ENCODE measurements around the gene CD160.
"Not testable (repeated sequence)": the region's sequence is repeated elsewhere in the genome, so short reads cannot be mapped to it uniquely, and the experiment has no call there.

Gene CD160

DNA sequence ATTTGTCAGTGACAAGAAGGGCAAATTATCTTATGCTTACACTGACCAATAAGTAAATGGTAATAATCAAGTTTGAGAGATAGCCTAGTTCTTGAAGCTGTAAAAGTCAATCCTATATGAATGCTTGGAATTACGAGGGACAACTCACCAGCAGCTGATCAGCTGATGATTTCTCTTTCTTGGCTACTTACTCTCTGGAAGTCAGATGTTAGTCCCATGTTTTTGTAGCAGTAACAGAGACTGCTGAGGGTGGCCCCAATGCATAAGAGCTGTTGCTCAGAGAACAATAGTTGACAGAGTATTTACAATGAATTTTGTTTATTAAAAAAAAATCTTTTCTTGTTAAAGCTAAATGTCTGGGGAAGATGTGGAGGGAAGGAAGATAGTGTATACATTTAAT, 39.3 kb downstream of the CD160 start:
- no peak for DNase-seq (ENCODE audit: low spot score)

DNA sequence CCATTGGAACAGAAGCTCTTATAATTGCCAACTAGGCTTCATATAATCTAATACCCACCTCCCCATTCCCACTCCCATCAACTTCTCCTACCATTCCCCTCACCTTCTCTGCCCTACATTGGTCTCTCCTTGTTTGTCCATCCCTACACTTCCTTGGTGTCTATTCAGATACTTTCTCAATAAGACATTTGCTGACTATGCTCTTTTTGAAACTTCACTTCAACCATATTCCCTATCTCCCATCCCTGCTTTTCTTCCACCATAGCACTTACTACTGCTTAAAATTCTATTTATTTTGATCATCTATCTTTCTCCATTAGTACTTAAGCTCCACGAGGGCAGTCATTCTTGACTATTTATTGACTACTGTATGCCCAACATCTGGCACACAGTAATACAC, 40.4 kb downstream of the CD160 start:
- DNase-seq (ENCODE audit: low spot score): no peak

DNA sequence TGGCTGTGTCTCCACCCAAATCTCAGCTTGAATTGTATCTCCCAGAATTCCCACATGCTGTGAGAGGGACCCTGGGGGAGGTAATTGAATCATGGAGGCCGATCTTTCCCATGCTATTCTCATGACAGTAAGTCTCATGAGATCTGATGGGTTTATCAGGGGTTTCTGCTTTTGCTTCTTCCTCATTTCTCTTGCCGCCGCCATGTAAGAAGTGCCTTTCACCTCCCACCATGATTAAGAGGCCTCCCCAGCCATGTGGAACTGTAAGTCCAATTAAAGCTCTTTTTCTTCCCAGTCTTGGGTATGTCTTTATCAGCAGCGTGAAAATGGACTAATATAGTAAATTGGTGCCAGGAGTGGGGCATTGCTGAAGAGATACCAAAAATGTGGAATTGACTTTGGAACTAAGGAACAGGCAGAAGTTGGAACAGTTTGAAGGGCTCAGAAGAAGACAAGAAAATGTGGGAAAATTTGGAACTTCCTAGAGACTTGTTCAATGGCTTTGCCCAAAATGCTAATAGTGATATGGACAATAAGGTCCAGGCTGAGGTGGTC, 41.2 kb downstream of the CD160 start:
- DNase-seq (ENCODE audit: low spot score): not testable (repeated sequence)

DNA sequence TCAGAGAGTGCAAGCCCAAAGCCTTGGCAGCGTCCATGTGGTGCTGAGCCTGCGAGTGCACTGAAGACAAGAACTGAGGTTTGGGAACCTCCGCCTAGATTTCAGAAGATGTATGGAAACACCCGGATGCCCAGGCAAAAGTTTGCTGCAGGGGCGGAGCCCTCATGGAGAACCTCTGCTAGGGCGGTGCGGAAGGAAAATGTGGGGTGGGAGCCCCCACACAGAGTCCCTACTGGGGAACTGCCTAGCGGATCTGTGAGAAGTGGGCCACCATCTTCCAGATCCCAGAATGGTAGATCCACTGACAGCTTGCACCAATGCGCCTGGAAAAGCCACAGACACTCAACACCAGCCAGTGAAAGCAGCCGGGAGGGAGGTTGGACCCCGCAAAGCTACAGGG, 42.2 kb downstream of the CD160 start:
- not testable (repeated sequence) for DNase-seq (ENCODE audit: low spot score)

DNA sequence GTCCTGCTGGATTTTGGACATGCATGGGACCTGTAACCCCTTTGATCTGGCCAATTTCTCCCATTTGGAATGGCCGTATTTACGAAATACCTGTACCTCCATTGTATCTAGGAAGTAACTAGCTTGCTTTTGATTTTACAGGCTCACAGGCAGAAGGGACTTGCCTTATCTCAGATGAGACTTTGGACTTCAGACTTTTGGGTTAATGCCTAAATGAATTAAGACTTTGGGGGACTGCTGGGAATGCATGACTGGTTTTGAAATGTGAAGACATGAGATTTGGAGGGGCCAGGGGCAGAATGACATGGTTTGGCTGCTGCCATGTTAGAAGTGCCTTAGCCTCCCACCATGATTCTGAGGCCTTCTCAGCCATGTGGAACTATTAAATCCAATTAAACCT, 42.7 kb downstream of the CD160 start:
- not testable (repeated sequence) for DNase-seq (ENCODE audit: low spot score)

DNA sequence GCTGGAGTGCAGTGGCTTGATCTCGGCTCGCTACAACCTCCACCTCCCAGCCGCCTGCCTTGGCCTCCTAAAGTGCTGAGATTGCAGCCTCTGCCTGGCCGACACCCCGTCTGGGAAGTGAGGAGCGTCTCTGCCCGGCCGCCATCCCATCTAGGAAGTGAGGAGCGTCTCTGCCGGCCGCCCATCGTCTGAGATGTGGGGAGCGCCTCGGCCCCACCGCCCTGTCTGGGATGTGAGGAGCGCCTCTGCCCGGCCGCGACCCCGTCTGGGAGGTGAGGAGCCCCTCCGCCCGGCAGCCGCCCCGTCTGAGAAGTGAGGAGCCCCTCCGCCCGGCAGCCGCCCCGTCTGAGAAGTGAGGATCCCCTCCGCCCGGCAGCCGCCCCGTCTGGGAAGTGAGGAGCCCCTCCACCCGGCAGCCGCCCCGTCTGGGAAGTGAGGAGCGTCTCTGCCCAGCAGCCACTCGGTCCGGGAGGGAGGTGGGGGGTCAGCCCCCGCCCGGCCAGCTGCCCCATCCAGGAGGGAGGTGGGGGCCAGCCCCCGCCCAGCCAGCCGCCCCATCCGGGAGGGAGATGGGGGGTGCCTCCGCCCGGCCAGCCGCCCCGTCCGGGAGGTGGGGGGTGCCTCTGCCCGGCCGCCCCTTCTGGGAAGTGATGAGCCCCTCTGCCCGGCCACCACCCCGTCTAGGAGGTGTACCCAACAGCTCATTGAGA, 45.1 kb downstream of the CD160 start:
- DNase-seq (ENCODE audit: low spot score): not testable (repeated sequence)

DNA sequence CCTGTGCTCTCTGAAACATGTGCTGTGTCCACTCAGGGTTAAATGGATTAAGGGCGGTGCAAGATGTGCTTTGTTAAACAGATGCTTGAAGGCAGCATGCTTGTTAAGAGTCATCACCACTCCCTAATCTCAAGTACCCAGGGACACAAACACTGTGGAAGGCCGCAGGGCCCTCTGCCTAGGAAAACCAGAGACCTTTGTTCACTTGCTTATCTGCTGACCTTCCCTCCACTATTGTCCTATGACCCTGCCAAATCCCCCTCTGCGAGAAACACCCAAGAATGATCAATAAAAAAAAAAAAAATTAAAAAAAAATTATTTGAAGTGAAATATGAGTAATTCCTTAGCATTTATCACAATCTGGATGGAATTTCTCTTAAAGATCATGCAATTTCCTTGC, 45.8 kb downstream of the CD160 start:
- not testable (repeated sequence) for DNase-seq (ENCODE audit: low spot score)

DNA sequence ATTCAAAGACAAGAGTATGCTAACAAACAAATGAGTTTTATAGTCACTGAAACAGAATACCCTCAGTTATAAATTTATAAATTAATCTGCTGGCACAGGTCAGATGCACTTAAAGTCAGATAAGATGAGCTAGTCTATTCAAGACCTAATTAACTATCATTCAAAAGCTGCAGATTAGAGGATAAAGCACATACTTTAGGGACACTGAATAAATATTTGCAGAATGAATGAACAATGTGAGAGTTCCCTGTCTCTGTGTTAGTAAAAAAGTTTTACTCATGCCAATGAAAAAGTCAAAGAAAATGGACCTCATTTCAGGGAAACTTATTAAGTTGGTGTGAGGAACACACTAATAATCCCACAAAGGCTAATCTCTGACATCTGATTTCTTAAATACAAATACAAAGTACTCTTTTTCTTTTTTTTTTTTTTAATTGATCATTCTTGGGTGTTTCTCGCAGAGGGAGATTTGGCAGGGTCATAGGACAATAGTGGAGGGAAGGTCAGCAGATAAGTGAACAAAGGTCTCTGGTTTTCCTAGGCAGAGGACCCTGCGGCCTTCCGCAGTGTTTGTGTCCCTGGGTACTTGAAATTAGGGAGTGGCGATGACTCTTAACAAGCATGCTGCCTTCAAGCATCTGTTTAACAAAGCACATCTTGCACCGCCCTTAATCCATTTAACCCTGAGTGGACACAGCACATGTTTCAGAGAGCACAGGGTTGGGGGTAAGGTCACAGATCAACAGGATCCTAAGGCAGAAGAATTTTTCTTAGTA, 46.5 kb downstream of the CD160 start:
- DNase-seq (ENCODE audit: low spot score): not testable (repeated sequence)

DNA sequence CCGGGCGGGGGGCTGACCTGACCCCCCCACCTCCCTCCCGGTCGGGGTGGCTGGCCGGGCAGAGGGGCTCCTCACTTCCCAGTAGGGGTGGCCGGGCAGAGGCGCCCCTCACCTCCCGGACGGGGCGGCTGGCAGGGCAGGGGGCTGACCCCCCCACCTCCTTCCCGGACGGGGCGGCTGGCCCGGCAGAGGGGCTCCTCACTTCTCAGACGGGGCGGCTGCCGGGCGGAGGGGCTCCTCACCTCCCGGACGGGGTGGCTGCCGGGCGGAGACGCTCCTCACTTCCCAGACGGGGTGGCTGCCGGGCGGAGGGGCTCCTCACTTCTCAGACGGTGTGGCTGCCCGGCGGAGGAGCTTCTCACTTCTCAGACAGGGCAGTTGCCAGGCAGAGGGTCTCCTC, 47.6 kb downstream of the CD160 start:
- DNase-seq (ENCODE audit: low spot score): not testable (repeated sequence)

DNA sequence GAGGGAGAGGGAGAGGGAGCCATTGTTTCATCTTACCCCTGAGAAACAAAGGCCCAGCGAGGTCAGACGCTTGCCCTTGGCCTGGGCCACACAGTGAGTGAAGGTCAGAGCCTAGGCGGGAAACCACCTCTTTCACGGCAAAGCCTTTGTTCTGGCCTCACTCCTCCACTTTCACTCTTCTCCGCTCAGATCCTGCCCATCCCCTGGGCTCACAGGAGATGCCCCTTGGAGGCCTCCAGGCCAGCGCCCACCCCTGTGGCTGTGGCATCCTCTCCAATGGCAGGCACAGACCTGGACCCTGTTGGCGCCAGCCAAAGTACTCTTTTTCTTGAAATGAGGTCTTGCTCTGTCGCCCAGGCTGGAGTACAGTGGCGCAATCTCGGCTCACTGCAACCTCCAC, 48.7 kb downstream of the CD160 start:
- DNase-seq (ENCODE audit: low spot score): not testable (repeated sequence)

DNA sequence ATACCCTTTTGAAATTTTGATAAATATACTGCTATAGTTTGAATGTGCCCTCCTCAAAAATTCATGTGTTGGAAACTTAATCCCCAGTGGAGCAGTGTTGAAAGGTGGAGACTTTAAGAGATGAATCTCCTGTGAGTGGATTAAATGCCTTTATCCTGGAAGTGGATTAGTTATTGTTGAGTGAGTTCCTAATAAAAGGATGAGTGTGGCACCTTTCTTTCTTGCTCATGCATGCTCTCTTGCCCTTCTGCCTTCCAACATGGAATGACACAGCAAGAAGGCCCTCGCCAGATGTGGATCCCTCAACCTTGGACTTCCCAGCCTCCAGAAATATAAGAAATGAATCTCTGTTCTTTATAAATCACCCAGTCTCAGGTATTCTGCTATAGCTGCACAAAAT, 51.8 kb downstream of the CD160 start:
- DNase-seq (ENCODE audit: low spot score): no peak

DNA sequence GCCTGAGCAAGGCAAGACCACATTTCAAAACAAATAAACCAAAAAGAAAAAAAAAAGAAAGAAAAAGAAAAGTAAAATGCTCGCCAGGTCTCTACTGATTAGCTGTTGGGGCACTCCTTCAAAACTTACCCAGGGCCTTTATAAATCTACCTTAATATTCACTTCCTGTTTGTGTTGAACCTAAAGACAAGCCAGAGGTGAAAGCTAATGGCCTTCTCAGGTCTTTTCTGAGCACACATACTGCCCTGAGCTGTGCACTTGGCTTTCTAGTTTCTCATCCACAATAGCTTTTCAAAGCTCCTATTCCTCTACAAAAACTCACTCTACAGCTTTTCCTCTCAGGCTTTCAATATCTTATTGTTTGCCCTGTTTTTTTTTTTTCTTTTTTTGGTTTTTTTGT, 54.1 kb downstream of the CD160 start:
- no peak for DNase-seq (ENCODE audit: low spot score)

DNA sequence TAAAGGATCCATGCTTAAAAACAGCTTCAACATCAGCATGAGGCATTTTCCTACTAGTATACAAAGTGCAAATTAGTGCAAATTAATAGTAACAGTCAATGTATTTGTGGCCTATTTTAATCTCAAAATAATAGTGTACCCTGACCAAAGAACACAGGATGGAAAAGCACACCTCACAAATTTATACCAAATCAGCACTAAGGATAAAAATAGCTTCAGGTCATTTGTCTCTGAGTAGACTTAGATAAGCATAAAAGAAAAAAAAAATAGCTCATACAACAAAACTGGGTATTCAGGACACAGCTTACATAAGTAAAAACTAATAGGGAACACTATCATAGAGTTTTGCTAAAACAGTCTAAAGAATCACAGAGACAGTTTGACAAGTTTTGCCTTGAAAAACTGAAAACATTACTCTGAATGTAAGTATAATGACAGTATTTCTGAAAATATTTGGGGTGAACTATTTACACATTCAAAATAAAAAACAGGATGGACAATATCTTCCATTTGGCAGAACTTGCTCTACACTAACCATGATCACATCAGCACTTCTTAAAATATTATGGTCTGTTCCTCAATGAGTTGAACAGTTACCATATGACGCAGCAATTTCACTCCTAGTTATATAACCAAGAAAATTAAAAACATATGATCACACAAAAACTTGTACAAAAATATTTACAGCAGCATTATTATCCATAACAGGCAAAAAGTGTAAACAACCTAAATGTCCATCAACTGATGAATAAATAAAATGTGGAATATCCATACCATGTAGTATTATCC, 58.3 kb downstream of the CD160 start:
- no peak for DNase-seq (ENCODE audit: low spot score)

DNA sequence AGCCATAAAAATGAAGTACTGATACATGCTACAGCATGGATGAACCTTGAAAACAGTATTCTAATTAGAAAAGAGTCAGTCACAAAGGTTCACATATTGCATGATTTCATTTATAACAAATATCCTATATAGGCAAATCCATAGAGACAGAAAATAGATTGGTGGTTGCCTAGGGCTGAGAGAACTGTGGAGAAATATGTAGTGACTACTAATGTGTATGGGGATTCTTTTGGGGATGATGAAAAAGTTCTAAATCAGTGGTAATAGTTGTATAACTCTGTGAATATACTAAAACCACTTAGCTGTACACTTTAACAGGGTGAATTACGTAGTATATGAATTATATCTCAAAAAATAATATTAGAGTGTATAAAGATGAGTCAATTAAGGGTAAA, 58.8 kb downstream of the CD160 start:
- no peak for DNase-seq (ENCODE audit: low spot score)

DNA sequence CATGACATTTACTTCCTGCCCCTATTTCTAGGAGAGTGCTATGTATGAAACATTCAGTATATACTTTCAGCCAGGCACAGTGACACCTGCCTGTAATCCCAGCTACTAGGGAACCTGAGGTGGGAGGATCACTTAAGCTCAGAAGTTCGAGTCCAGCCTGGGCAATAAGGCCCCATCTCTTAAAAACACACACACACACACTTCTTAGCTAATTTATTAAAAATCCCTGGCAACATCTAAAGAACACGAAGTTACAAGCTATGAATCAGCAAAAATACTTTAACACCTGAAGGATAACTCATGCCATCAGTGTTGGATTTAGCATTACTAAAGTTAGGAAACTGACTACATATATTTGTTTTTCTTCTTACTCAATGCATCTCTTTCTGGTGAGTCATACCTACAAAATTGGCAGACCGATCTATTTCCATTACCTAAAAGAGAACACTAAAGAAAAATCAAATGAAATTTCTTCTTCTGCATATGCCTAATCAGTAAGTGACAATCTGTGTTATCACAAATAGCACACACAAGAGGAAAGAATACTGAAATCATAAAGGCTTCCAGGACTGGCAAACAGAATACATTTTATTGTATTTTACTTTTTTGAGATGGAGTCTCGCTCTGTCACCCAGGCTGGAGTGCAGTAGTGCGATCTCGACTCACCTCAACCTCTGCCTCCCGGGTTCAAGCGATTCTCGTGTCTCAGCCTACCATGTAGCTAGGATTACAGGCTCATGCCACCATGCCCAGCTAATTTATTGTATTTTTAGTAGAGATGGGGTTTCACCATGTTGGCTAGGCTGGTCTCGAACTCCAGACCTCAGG, 63.2 kb downstream of the CD160 start:
- DNase-seq (ENCODE audit: low spot score): no peak

DNA sequence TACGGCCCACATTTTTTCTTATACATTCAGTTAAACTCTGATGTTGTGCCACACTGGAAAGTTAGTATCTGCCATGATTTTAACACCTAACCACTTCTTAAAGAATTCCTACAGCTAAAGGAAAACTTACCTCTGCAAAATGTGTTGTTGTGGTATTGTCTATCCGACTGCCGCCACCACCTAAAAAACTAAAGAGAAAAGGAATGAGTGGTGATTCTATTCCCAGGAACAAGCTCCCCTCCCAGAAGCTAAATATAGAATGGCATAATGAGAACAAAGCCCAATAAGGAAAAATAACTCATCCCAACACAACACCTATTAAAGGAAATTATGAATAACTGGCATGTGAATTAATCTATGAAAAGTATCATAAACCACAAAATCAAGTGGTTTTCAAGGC, 65.1 kb downstream of the CD160 start:
- DNase-seq (ENCODE audit: low spot score): no peak

DNA sequence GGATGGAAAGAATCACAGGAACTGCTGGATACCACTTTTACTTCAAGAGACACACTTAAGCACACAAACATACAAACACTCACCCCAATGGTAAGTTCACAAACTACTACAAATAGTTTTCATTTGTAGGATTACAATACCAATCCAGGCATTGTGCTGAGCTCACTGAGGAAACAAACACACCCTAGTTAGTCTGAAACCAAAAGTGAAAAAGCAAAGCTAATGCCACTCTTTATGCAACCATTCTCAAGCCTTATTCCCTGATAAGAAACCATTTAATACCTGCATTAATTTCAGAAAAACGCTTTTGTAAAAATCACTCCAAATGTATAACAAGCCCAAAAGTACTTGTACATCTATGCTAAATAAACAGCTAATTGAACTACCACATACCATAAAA, 66.2 kb downstream of the CD160 start:
- DNase-seq (ENCODE audit: low spot score): no peak

DNA sequence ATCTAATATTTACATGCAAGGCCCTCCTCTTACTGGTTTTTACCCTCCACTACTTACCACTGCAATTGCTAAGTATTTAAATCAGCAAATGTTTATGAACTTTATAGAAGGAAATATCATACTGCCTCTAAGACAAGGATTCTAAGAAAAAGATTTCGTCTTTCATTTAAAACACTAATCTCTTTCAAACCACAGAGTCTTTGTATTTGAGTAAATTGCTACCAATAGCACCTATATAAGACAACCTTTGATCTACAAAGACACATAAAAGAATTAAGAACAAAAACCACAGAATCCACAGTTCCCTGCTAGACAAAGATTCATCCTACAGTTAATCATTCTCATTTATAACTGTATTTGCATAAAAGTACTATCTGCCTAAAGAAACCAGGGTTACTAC, 67.0 kb downstream of the CD160 start:
- no peak for DNase-seq (ENCODE audit: low spot score)

DNA sequence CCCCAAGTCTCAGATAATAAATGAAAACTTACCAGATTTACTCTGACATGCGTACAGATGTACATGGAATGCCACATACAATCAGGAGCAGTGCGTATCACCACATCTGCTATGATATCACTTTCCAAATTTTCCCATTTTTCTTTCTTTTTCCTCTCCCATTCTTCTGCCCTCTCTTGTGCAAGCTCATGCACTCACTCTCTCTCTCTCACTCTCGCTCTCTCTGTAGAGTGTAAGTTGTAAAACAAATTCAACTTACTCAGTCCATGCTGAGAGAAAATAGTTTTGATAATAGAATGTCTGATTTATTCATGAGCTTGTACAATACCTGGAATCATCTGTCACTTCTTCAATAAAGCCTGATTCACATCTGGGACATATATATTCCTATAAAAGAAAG, 69.3 kb downstream of the CD160 start:
- no peak for DNase-seq (ENCODE audit: low spot score)
